Measurements from ENCODE around the gene SLIT3.

DNA sequence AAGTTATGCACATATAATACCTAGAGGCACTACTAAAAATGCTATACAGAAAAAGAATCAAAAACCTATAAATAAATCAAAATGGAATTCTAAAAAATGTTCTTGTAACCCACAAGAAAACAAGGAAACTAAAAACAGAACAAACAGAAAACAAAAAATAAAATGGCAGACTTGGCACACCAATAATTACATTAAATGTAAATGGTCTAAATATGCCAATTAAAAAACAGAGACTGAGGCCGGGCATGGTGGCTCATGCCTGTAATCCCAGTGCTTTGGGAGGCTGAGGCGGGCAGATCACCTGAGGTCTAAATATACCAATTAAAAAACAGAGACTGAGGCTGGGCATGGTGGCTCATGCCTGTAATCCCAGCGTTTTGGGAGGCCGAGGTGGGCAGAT lies 142.2 kb downstream of the SLIT3 start:
- TF ChIP-seq, protein P1, sequence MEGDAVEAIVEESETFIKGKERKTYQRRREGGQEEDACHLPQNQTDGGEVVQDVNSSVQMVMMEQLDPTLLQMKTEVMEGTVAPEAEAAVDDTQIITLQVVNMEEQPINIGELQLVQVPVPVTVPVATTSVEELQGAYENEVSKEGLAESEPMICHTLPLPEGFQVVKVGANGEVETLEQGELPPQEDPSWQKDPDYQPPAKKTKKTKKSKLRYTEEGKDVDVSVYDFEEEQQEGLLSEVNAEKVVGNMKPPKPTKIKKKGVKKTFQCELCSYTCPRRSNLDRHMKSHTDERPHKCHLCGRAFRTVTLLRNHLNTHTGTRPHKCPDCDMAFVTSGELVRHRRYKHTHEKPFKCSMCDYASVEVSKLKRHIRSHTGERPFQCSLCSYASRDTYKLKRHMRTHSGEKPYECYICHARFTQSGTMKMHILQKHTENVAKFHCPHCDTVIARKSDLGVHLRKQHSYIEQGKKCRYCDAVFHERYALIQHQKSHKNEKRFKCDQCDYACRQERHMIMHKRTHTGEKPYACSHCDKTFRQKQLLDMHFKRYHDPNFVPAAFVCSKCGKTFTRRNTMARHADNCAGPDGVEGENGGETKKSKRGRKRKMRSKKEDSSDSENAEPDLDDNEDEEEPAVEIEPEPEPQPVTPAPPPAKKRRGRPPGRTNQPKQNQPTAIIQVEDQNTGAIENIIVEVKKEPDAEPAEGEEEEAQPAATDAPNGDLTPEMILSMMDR (IDR thresholded peaks at IDR 0.05; ENCODE audit: insufficient read depth, low read length): no peak
- TF ChIP-seq, protein P2, sequence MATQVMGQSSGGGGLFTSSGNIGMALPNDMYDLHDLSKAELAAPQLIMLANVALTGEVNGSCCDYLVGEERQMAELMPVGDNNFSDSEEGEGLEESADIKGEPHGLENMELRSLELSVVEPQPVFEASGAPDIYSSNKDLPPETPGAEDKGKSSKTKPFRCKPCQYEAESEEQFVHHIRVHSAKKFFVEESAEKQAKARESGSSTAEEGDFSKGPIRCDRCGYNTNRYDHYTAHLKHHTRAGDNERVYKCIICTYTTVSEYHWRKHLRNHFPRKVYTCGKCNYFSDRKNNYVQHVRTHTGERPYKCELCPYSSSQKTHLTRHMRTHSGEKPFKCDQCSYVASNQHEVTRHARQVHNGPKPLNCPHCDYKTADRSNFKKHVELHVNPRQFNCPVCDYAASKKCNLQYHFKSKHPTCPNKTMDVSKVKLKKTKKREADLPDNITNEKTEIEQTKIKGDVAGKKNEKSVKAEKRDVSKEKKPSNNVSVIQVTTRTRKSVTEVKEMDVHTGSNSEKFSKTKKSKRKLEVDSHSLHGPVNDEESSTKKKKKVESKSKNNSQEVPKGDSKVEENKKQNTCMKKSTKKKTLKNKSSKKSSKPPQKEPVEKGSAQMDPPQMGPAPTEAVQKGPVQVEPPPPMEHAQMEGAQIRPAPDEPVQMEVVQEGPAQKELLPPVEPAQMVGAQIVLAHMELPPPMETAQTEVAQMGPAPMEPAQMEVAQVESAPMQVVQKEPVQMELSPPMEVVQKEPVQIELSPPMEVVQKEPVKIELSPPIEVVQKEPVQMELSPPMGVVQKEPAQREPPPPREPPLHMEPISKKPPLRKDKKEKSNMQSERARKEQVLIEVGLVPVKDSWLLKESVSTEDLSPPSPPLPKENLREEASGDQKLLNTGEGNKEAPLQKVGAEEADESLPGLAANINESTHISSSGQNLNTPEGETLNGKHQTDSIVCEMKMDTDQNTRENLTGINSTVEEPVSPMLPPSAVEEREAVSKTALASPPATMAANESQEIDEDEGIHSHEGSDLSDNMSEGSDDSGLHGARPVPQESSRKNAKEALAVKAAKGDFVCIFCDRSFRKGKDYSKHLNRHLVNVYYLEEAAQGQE (IDR thresholded peaks at IDR 0.05; ENCODE audit: insufficient replicate concordance, low read depth): no peak
- TF ChIP-seq POLR2AphosphoS5 (IDR thresholded peaks at IDR 0.05; ENCODE audit: low read depth) (no peak), GABPA (IDR thresholded peaks at IDR 0.05; ENCODE audit: low read depth) (no peak), SPI1 (IDR thresholded peaks at IDR 0.05; ENCODE audit: borderline replicate concordance, low read depth) (no peak)
